Neural cell (in vitro differentiated cells): ENCODE measurements around the gene PLXNA4. TPM values are rescaled to one million over a fixed set of nuclear protein-coding genes. Genes with fewer than 3 reads are reported as not detected.

ENCODE experiments used
- H2AFZ ChIP-seq: fragments of 200-600, 300-800 bp; sonication (generic), shearing (Covaris generic); 2 replicates; pipeline ENCODE4 v1.6.0; 2014; ENCODE audit warnings: low read depth, mild to moderate bottlenecking, antibody characterized with exemption, low read length, moderate library complexity
- H3F3A ChIP-seq: fragments of 200-600 bp; shearing (Covaris generic); 2 replicates; pipeline ENCODE4 v1.6.1; 2016; ENCODE audit warnings: mild to moderate bottlenecking, moderate library complexity, mixed read lengths, antibody characterized with exemption, low read length; ENCODE audit not compliant: insufficient read depth, poor library complexity, severe bottlenecking
- H3K27ac ChIP-seq: fragments of 200-600, 300-800 bp; sonication (generic), shearing (Covaris generic); 2 replicates; pipeline ENCODE4 v1.5.1; 2014; ENCODE audit warnings: mild to moderate bottlenecking, low read length, moderate library complexity
- H3K27me3 ChIP-seq: fragments of 300-800, 200-600 bp; sonication (generic), shearing (Covaris generic); 2 replicates; pipeline ENCODE4 v1.6.0; 2014; ENCODE audit warnings: mild to moderate bottlenecking, low read depth, low read length, moderate library complexity; ENCODE audit not compliant: insufficient read depth
- H3K36me3 ChIP-seq: fragments of 300-800, 200-600 bp; sonication (generic), shearing (Covaris generic); 2 replicates; pipeline ENCODE4 v1.5.1; 2014; ENCODE audit warnings: mild to moderate bottlenecking, antibody characterized with exemption, low read length, moderate library complexity; ENCODE audit not compliant: insufficient read depth
- H3K4me2 ChIP-seq: fragments of 300-800, 200-600 bp; sonication (generic), shearing (Covaris generic); 2 replicates; pipeline ENCODE4 v1.6.0; 2014; ENCODE audit warnings: mild to moderate bottlenecking, low read length
- H3K4me3 ChIP-seq: fragments of 300-800, 200-600 bp; sonication (generic), shearing (Covaris generic); 2 replicates; pipeline ENCODE4 v1.5.1; 2014; ENCODE audit warnings: mild to moderate bottlenecking, low read length, moderate library complexity
- H3K79me2 ChIP-seq: fragments of 200-600 bp; shearing (Covaris generic); replicated peaks from 2 replicates; pipeline ENCODE4 v1.6.0; 2014; ENCODE audit warnings: mild to moderate bottlenecking, low read length, moderate library complexity; ENCODE audit not compliant: insufficient read depth
- H3K9ac ChIP-seq: fragments of 300-800, 200-600 bp; sonication (generic), shearing (Covaris generic); 2 replicates; pipeline ENCODE4 v1.6.1; 2016; ENCODE audit warnings: mild to moderate bottlenecking, low read length, mixed read lengths
- H3K9me2 ChIP-seq: fragments of 200-600 bp; shearing (Covaris generic); 2 replicates; pipeline ENCODE4 v1.6.1; 2016; ENCODE audit warnings: mild to moderate bottlenecking, low read length, mixed read lengths; ENCODE audit not compliant: insufficient read depth
- H3K9me3 ChIP-seq: fragments of 200-600, 300-800 bp; sonication (generic), shearing (Covaris generic); 2 replicates; pipeline ENCODE4 v1.6.1; 2016; ENCODE audit warnings: mild to moderate bottlenecking, mixed run types, low read length, moderate library complexity, mixed read lengths
- H4K20me1 ChIP-seq: fragments of 200-600 bp; shearing (Covaris generic); 2 replicates; pipeline ENCODE4 v1.6.1; 2016; ENCODE audit warnings: mild to moderate bottlenecking, mixed run types; ENCODE audit not compliant: insufficient read depth
- EP300 ChIP-seq: fragments of 450-650 bp; conservative IDR thresholded peaks from 2 replicates; pipeline ENCODE4 v1.6.1; 2014; ENCODE audit warnings: antibody characterized with exemption, mild to moderate bottlenecking, moderate library complexity; ENCODE audit not compliant: poor library complexity, severe bottlenecking
- EZH2 ChIP-seq: fragments of 200-600, 300-800 bp; shearing (Covaris generic), sonication (generic); IDR thresholded peaks from 2 replicates; pipeline ENCODE4 v1.6.1; 2014; ENCODE audit warnings: antibody characterized with exemption, low read length, borderline replicate concordance, mild to moderate bottlenecking; ENCODE audit not compliant: insufficient read depth, poor library complexity, severe bottlenecking
- SMC3 ChIP-seq: fragments of 450-650 bp; conservative IDR thresholded peaks from 2 replicates; pipeline ENCODE4 v1.6.1; 2014; ENCODE audit warnings: antibody characterized with exemption, mild to moderate bottlenecking, moderate library complexity; ENCODE audit not compliant: poor library complexity
- TAF1 ChIP-seq: IDR thresholded peaks from 2 replicates; pipeline ENCODE4 v1.6.1; 2012; ENCODE audit warnings: low read depth
- polyA plus RNA-seq: library from polyadenylated mRNA; depleted of rRNA; stranded (reverse); fragments of >200 nt; gene quantifications from 2 replicates; pipeline ENCODE4 v1.2.3, GENCODE V29; 2014
- TF ChIP-seq, protein P1 (sequence below): fragments of 450-650 bp; IDR thresholded peaks from 2 replicates; pipeline ENCODE4 v1.5.1; 2014; ENCODE audit warnings: antibody characterized with exemption, mild to moderate bottlenecking, moderate library complexity; ENCODE audit not compliant: poor library complexity, severe bottlenecking
- TF ChIP-seq, protein P2 (sequence below): IDR thresholded peaks from 2 replicates; pipeline ENCODE4 v1.6.1; 2012; ENCODE audit warnings: borderline replicate concordance

Gene PLXNA4
- polyA plus RNA-seq, 1 donor from 2014 or later = 7.2 TPM

DNA sequence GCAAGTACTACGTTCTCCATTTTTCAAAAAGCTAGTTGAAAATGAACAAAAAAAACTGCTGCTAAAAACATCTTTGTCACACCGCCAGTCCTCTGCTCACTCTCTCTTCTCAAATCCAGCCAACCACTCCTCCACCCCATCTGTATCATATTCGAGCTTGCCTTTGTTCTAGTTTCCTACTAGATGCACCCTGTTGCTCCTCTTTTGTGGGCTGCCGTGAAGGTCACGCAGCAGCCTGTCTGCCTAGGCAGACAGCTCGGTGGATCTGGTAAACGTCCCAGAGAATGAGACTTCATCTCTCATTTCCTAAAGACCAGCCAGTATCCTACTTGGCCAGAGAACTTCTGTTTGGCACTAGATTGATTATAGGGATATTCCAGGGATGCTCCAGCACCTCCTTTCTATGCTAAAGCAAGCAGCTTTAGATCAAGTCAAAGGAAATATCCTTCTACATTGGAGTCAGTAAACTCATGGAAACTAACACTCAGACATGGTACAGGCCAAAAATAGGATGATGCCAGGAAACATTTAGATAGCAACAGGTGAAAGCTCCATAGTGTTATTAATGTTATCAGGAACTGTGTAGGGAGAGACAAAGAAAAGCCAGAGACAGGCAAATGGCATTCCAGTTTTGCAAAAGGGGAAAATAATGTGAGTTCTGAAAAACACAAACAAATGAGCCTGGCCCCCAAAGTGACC, 8.7 kb upstream of the PLXNA4 start:
- Histone ChIP-seq H4K20me1 (no peaks in the 10 kb centered on the region), H3K79me2 (no peaks in the 10 kb centered on the region), H3K9ac (no peak overlapping the region), H2AFZ (no peak overlapping the region), H3K27ac (no peak overlapping the region), H3K4me2 (no peak overlapping the region), H3K27me3 (no peaks in the 10 kb centered on the region), H3K36me3 (no peaks in the 10 kb centered on the region), H3F3A (no peaks in the 10 kb centered on the region), H3K9me2 (no peaks in the 10 kb centered on the region), H3K4me3 (no peak overlapping the region), H3K9me3 (no peaks in the 10 kb centered on the region)
- TF ChIP-seq, protein P1, sequence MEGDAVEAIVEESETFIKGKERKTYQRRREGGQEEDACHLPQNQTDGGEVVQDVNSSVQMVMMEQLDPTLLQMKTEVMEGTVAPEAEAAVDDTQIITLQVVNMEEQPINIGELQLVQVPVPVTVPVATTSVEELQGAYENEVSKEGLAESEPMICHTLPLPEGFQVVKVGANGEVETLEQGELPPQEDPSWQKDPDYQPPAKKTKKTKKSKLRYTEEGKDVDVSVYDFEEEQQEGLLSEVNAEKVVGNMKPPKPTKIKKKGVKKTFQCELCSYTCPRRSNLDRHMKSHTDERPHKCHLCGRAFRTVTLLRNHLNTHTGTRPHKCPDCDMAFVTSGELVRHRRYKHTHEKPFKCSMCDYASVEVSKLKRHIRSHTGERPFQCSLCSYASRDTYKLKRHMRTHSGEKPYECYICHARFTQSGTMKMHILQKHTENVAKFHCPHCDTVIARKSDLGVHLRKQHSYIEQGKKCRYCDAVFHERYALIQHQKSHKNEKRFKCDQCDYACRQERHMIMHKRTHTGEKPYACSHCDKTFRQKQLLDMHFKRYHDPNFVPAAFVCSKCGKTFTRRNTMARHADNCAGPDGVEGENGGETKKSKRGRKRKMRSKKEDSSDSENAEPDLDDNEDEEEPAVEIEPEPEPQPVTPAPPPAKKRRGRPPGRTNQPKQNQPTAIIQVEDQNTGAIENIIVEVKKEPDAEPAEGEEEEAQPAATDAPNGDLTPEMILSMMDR = no peak
- TF ChIP-seq TAF1 (no peak), SMC3 (no peak), EP300 (no peak)

DNA sequence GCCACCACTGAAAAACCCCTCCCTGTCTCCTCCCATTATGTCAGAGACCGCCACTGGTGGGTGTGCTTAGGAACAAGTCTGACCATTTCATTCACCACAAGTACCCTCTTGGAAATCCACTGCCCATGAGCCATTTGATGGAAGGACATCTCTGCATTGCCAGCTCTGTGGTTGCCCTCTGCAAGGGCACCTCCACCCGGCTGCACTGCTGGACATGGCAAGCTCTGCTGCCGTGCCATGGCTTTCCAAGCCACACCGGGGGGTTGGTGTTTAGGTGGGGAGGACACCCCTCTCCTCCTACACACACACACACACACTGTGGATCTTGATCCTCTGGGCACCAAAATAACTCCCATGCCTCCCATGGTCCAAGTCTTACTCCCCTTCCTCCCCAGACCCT, 5.2 kb upstream of the PLXNA4 start:
- H3K4me2 ChIP-seq = no peak overlapping the region
- H3K27ac ChIP-seq = no peak overlapping the region
- H2AFZ ChIP-seq = no peak overlapping the region
- no peaks in the 10 kb centered on the region for H3K9me3 ChIP-seq
- H3K4me3 ChIP-seq = no peak overlapping the region
- H3F3A ChIP-seq = no peaks in the 10 kb centered on the region
- no peaks in the 10 kb centered on the region for H3K36me3 ChIP-seq
- no peak overlapping the region for H3K9ac ChIP-seq
- no peaks in the 10 kb centered on the region for H3K9me2 ChIP-seq
- H4K20me1 ChIP-seq = no peaks in the 10 kb centered on the region
- H3K79me2 ChIP-seq = no peaks in the 10 kb centered on the region
- TF ChIP-seq TAF1 = no peak
- no peak for TF ChIP-seq SMC3
- TF ChIP-seq, protein P1 = no peak
- TF ChIP-seq EZH2 = no peak
- TF ChIP-seq, protein P2, sequence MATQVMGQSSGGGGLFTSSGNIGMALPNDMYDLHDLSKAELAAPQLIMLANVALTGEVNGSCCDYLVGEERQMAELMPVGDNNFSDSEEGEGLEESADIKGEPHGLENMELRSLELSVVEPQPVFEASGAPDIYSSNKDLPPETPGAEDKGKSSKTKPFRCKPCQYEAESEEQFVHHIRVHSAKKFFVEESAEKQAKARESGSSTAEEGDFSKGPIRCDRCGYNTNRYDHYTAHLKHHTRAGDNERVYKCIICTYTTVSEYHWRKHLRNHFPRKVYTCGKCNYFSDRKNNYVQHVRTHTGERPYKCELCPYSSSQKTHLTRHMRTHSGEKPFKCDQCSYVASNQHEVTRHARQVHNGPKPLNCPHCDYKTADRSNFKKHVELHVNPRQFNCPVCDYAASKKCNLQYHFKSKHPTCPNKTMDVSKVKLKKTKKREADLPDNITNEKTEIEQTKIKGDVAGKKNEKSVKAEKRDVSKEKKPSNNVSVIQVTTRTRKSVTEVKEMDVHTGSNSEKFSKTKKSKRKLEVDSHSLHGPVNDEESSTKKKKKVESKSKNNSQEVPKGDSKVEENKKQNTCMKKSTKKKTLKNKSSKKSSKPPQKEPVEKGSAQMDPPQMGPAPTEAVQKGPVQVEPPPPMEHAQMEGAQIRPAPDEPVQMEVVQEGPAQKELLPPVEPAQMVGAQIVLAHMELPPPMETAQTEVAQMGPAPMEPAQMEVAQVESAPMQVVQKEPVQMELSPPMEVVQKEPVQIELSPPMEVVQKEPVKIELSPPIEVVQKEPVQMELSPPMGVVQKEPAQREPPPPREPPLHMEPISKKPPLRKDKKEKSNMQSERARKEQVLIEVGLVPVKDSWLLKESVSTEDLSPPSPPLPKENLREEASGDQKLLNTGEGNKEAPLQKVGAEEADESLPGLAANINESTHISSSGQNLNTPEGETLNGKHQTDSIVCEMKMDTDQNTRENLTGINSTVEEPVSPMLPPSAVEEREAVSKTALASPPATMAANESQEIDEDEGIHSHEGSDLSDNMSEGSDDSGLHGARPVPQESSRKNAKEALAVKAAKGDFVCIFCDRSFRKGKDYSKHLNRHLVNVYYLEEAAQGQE = no peak
- H3K27me3 ChIP-seq = peaks cover 8% of the 10 kb centered on the region
